K562 (cell line): Measurements from ENCODE around the gene CMSS1. TPM values are rescaled to one million over a fixed set of nuclear protein-coding genes. Genes with fewer than 3 reads are reported as not detected.

Experiments used
- ATAC-seq: fragments of 200-7000 bp; cut with Tn5 transposase; 3 replicates; pipeline ENCODE4 v1.9.1; 2020; ENCODE audit warnings: moderate library complexity
- BruUV-seq: library from RNA; stranded (reverse); fragments of 400-500 nt; replicated peaks from 2 replicates; lab custom pipeline; 2021; lab: Mats Ljungman, UMichigan
- CTCF ChIA-PET: fragments of 300-600 bp; formaldehyde crosslinking; extraction: SDS; loops from one replicate; lab custom pipeline; 2021; ENCODE audit warnings: low intra/inter-chr PET ratio; lab: Yijun Ruan, JAX
- POLR2A ChIA-PET: fragments of 300-600, 350-650 bp; sonication (Branson Sonifier 250); formaldehyde crosslinking; extraction: SDS; loops from one replicate; lab custom pipeline; 2021; ENCODE audit warnings: antibody characterized with exemption, inconsistent platforms; lab: Yijun Ruan, JAX
- DNase-seq, 4 experiments: peaks; one replicate each; pipeline versions ENCODE4 v3.0.0 to v3.0.0-alpha.2; 2011 to 2018; ENCODE audit warnings: low spot score in 3 of 4, mixed read lengths in 3 of 4; ENCODE audit errors: extremely low read depth in 1 of 4
- FAIRE-seq: peaks from 2 replicates; lab custom pipeline; 2011; peaks lifted over from hg19 to GRCh38; lab: Jason Lieb, UNC
- H2AFZ ChIP-seq: 2 replicates; pipeline ENCODE4 v1.6.0; 2011; ENCODE audit warnings: low read depth, low read length, control low read depth, inconsistent platforms
- H3K27ac ChIP-seq: fragments of 200-600 bp; 3 replicates; pipeline ENCODE4 v1.8.0; 2011; ENCODE audit warnings: low read depth, mild to moderate bottlenecking, control low read depth, inconsistent platforms, low read length, moderate library complexity, mixed read lengths; ENCODE audit errors: extremely low read depth
- H3K27me3 ChIP-seq, 2 experiments: fragments of 300-600 bp in 1 of 2; 2 replicates in 1 of 2; 3 replicates in 1 of 2; pipeline versions ENCODE4 v1.6.0 to v1.8.0; 2011; ENCODE audit warnings: inconsistent platforms in 2 of 2, low read length in 2 of 2, mild to moderate bottlenecking in 1 of 2, mixed read lengths in 1 of 2, moderate library complexity in 1 of 2; ENCODE audit not compliant: control insufficient read depth in 2 of 2, insufficient read depth in 2 of 2
- H3K36me3 ChIP-seq: fragments of 300-600 bp; 3 replicates; pipeline ENCODE4 v1.8.0; 2011; ENCODE audit warnings: mild to moderate bottlenecking, low read length, inconsistent platforms; ENCODE audit not compliant: control insufficient read depth, insufficient read depth
- H3K4me1 ChIP-seq, 2 experiments: fragments of 200-600 bp in 1 of 2; replicated peaks in 1 of 2; 2 replicates in 1 of 2; 3 replicates in 1 of 2; pipeline versions ENCODE4 v1.5.1 to v1.8.0; 2011; ENCODE audit warnings: inconsistent platforms in 2 of 2, low read length in 2 of 2, mild to moderate bottlenecking in 1 of 2, mixed read lengths in 1 of 2, moderate library complexity in 1 of 2; ENCODE audit not compliant: control insufficient read depth in 2 of 2, insufficient read depth in 2 of 2
- H3K4me2 ChIP-seq: 2 replicates; pipeline ENCODE4 v1.6.1; 2011; ENCODE audit warnings: low read length, control low read depth, inconsistent platforms, mixed read lengths; ENCODE audit not compliant: insufficient read depth
- H3K4me3 ChIP-seq: fragments of 200-600 bp; sonication (generic), shearing (Covaris generic); 2 replicates; pipeline ENCODE4 v1.5.1; 2016; ENCODE audit warnings: control low read depth, inconsistent platforms
- H3K79me2 ChIP-seq: fragments of 200-600 bp; 3 replicates; pipeline ENCODE4 v1.8.0; 2011; ENCODE audit warnings: low read length, inconsistent platforms; ENCODE audit not compliant: control insufficient read depth, insufficient read depth
- H3K9ac ChIP-seq, 2 experiments: 2 replicates each; pipeline versions ENCODE4 v1.6.0 to v1.6.1; 2011; ENCODE audit warnings: low read depth in 2 of 2, low read length in 2 of 2, control low read depth in 1 of 2, inconsistent platforms in 1 of 2, mild to moderate bottlenecking in 1 of 2, mixed read lengths in 1 of 2; ENCODE audit not compliant: insufficient read depth in 1 of 2
- H3K9me1 ChIP-seq: one replicate; pipeline ENCODE4 v1.6.0; 2011; ENCODE audit warnings: inconsistent platforms, mild to moderate bottlenecking, low read length, moderate library complexity; ENCODE audit not compliant: control insufficient read depth, insufficient read depth
- H3K9me3 ChIP-seq: replicated peaks from 2 replicates; pipeline ENCODE4 v1.5.1; 2011; ENCODE audit warnings: low read depth, low read length, inconsistent platforms; ENCODE audit not compliant: control insufficient read depth, insufficient read depth
- H4K20me1 ChIP-seq: replicated peaks from 2 replicates; pipeline ENCODE4 v1.6.1; 2011; ENCODE audit warnings: low read length, inconsistent platforms, mixed read lengths; ENCODE audit not compliant: control insufficient read depth, insufficient read depth
- BACH1 ChIP-seq: fragments of 200-800 bp; sonication (Bioruptor generic); IDR thresholded peaks from 2 replicates; pipeline ENCODE4 v1.6.1; 2016; ENCODE audit warnings: missing genetic modification characterization, missing compliant biosample characterization
- BMI1 ChIP-seq: fragments of 150-350 bp; IDR thresholded peaks from 2 replicates; pipeline ENCODE4 v1.6.1; 2014; ENCODE audit warnings: low read length
- CBFA2T2 ChIP-seq: fragments of 450-650 bp; conservative IDR thresholded peaks from 2 replicates; pipeline ENCODE4 v1.6.1; 2017; ENCODE audit warnings: mild to moderate bottlenecking
- CBX3 ChIP-seq, 2 experiments: IDR thresholded peaks; 1 replicate in 1 of 2; 2 replicates in 1 of 2; pipeline ENCODE4 v1.6.1; 2012; ENCODE audit warnings: inconsistent platforms in 2 of 2, low read length in 2 of 2, borderline replicate concordance in 1 of 2, control low read depth in 1 of 2
- CUX1 ChIP-seq: fragments of 200-800 bp; sonication (Bioruptor generic); IDR thresholded peaks from 2 replicates; pipeline ENCODE4 v1.6.1; 2016; ENCODE audit warnings: missing genetic modification characterization, missing compliant biosample characterization
- FOXJ2 ChIP-seq: fragments of 200-800 bp; sonication (Bioruptor generic); IDR thresholded peaks from 2 replicates; pipeline ENCODE4 v1.6.1; 2016; ENCODE audit warnings: missing genetic modification characterization, missing compliant biosample characterization
- NEUROD1 ChIP-seq: fragments of 150-350 bp; IDR thresholded peaks from 2 replicates; pipeline ENCODE4 v1.6.1; 2014; ENCODE audit warnings: borderline replicate concordance, low read length, low read depth; ENCODE audit not compliant: partially characterized antibody
- SNAPC5 ChIP-seq: fragments of 250-450 bp; sonication (Bioruptor Pico); IDR thresholded peaks from 2 replicates; pipeline ENCODE4 v1.8.0; 2021; ENCODE audit warnings: moderate library complexity, mild to moderate bottlenecking, inconsistent platforms
- TAF15 ChIP-seq: fragments of 200-400 bp; formaldehyde crosslinking; IDR thresholded peaks from 2 replicates; pipeline ENCODE4 v1.6.1; 2017; ENCODE audit warnings: mild to moderate bottlenecking, low read depth, low read length, moderate library complexity
- TEAD2 ChIP-seq: fragments of 450-650 bp; IDR thresholded peaks from 2 replicates; pipeline ENCODE4 v1.6.1; 2016; ENCODE audit warnings: missing genetic modification characterization, control low read depth, missing compliant biosample characterization
- TFE3 ChIP-seq: fragments of 450-650 bp; formaldehyde crosslinking; IDR thresholded peaks from 2 replicates; pipeline ENCODE4 v1.4.0; 2020; ENCODE audit warnings: mild to moderate bottlenecking, mixed read lengths
- TSC22D4 ChIP-seq: fragments of 450-650 bp; IDR thresholded peaks from 2 replicates; pipeline ENCODE4 v1.6.1; 2016; ENCODE audit warnings: missing genetic modification characterization, missing biosample characterization, control low read depth
- ZFP30 ChIP-seq: fragments of 250-450 bp; sonication (Bioruptor Pico); IDR thresholded peaks from 2 replicates; pipeline ENCODE4 v1.8.0; 2022; ENCODE audit warnings: moderate library complexity, mild to moderate bottlenecking, inconsistent platforms, borderline replicate concordance
- ZNF511 ChIP-seq: sonication (generic); formaldehyde crosslinking; IDR thresholded peaks from 2 replicates; pipeline ENCODE4 v1.8.0; 2022; ENCODE audit warnings: mild to moderate bottlenecking, missing genetic modification reagents
- WGBS: fragments of 100-300 bp; shearing (Covaris generic); methylation state at CpG from one replicate; pipeline ENCODE4 v1.1.6; 2016; ENCODE audit warnings: low coverage, mixed read lengths; ENCODE audit not compliant: insufficient coverage; ENCODE audit errors: missing lambda C conversion rate; 5-methylcytosine and 5-hydroxymethylcytosine counted together
- in situ Hi-C: fragments of 300-500 bp; cut with MboI; formaldehyde crosslinking; loops from 4 replicates; pipeline ENCODE4 v1.15.0; 2018; ENCODE audit warnings: inconsistent platforms, mixed read lengths
- intact Hi-C: fragments of 100-400 bp; cut with micrococcal nuclease; formaldehyde crosslinking; loops from 2 replicates; pipeline ENCODE4 v1.14.2; 2022
- polyA plus RNA-seq, 8 experiments: library from polyadenylated mRNA; depleted of rRNA in 4 of 8; stranded (reverse) in 5 of 8; unstranded in 3 of 8; fragments of >200 nt; fragmentation: Nextera tagmentation in 2 of 8; fragmentation: Illumina TruSeq in 1 of 8; extraction: Ambion mirVana in 2 of 8; extraction: Trizol in 1 of 8; gene quantifications; 2 replicates each; pipeline versions ENCODE4 v1.2.1 to v1.2.3, GENCODE V29; 2011 to 2014; ENCODE audit warnings: inconsistent platforms in 1 of 8, missing spikeins in 1 of 8
- total RNA-seq, 7 experiments: library from RNA; depleted of rRNA in 6 of 7; stranded (reverse); fragments of >200 nt in 6 of 7; fragmentation: Illumina TruSeq in 2 of 7; extraction: Trizol in 2 of 7; gene quantifications; 2 replicates each; pipeline versions ENCODE4 v1.2.1 to v1.2.3, GENCODE V29; 2011 to 2021; ENCODE audit warnings: low replicate concordance in 1 of 7

CMSS1 gene
- total and polyA plus RNA-seq, 9 of the 15 experiments (the other 6 are each of a cell fraction or from before 2014, with no cell fraction given): 46.9 to 109 (median 72.3) TPM

GRCh38 chr3:99960941-99961340 is 143.3 kb downstream of the CMSS1 start:
- no peak for FAIRE-seq
- no peaks in the 10 kb centered on the region for H3K79me2 ChIP-seq
- BruUV-seq: no TSS peak
- no peak for DNase-seq
- no peaks in the 10 kb centered on the region for H3K9me1 ChIP-seq
- 85% methylated on average over 5 of the region's 7 CpGs for WGBS
- no peak overlapping the region for H3K9ac ChIP-seq
- no peaks in the 10 kb centered on the region for H3K9me3 ChIP-seq
- H3K4me2 ChIP-seq: no peak overlapping the region
- in situ Hi-C loops: no loop called here
- TF ChIP-seq CBFA2T2: no peak
- TF ChIP-seq NEUROD1: no peak
- no peak for TF ChIP-seq TEAD2
- TF ChIP-seq CBX3 (IDR thresholded peaks at IDR 0.05; ENCODE audit: borderline replicate concordance in 1 of 2, low read length in 2 of 2): no peak
- no peak for TF ChIP-seq BACH1 (tag)
- no peak for TF ChIP-seq CUX1 (CRISPR knock-in tag)
- TF ChIP-seq ZFP30 (CRISPR knock-in tag): no peak
- TF ChIP-seq BMI1: no peak
- TF ChIP-seq TAF15: no peak
- no peak for TF ChIP-seq TFE3 (CRISPR knock-in tag)
- no peak for TF ChIP-seq SNAPC5 (CRISPR knock-in tag)
- no peak for TF ChIP-seq FOXJ2 (tag)
- no peak for TF ChIP-seq ZNF511 (CRISPR knock-in tag)
- TF ChIP-seq TSC22D4 (tag): no peak
- H3K27me3 ChIP-seq: no peaks in the 10 kb centered on the region
- no peak overlapping the region for H3K4me3 ChIP-seq
- no peak overlapping the region for H3K27ac ChIP-seq
- no peaks in the 10 kb centered on the region for H3K36me3 ChIP-seq
- H2AFZ ChIP-seq: no peak overlapping the region
- CTCF ChIA-PET: no interaction called here
- intact Hi-C loops: no loop called here
- H3K4me1 ChIP-seq: no peaks in the 10 kb centered on the region
- no peaks in the 10 kb centered on the region for H4K20me1 ChIP-seq
- POLR2A ChIA-PET: no interaction called here
- no peak for ATAC-seq
